ENCODE measurements around the gene CHDH.

CHDH gene

GRCh38 chr3:53850895-53851294, 4.7 kb upstream of the CHDH start:
- DNase-seq, result no peak

DNA sequence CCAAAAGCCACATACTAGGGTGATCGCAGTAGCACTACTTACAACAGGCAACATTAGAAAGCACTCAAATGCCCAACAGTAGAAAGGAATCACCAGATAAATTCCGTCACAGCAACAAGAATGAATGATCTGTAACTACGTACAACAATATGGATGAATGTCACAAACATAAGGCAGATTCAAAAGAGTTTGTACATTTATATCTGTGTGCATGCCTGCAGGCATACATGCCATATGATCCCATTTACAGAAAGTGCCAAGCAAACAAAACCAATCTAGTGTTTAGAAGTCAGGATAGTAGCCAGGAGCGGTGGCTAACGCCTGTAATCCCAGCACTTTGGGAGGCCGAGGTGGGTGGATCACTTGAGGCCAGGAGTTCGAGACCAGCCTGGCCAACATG, 3.7 kb upstream of the CHDH start:
- no peak for DNase-seq

DNA sequence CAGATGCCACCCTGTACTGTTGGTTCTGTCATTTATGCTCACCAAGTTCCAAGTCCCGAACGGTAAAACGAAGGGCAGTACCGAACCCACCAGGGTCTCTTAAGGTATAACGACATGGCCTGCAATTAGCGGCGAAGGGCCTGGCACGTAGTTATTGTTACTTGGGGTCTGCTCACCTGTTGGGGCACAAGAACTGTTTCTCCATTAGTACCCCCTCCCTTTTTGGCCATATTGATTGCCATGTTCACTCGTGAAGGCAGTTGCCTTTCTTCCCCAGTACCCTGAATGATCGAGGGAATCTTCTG, 584 bp upstream of the CHDH start:
- peak in 1 of 2 experiments; percentile 56 for DNase-seq

DNA sequence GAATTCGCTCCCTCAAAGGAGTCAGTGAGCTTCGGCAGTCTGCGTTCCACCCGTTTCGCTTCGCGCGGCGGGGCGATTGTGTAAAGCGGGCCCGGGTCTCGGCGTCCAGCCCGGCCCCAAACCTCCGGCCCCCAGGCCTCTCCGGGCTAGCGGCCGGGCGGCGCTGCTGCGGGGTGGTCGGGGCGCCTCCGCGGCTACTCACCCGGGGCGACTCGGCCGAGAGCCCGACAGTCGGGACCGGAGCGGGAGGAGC, 412 bp downstream of the CHDH start:
- DNase-seq, result no peak

DNA sequence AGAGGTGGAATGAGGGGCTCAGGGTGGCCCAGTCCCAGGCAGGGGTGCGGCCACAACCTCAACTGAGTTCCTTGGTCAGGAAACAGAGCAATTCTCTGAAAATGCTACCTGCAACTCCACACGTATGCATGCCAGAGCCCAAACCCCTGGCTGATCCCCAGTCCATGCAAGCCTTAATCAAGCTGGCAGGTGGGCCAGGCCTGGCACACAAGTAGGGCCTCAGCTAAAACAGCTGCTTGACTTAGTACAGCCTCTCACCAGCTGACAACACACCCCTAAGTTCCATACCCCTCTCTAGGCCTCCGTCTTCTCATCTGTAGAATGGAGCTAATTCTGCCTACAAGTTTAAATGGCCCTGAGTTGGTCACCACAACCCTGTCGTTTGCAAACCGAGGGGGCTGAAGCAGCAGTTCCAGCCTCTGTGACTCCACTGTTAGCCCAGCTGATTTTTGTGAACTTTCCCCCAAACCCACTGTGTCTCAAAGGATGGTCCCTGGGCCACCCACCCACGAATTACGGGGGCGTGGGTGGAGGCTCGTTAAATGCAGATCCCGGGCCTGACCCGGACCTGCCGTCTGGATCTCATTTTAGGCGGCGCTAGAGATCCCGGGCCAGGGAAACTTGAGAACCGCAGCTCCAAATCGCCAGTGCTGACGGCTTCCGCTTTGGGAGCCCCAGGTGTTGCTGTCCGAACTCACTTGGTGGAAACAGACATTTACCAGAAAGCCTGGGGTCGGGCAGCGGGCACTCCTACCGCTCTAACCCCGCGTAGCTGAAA, 927 bp downstream of the CHDH start:
- peak; percentile 20 to 76 for DNase-seq

- peak; percentile 32 to 56 for DNase-seq
These were observed 1.7 kb downstream of the CHDH start for GRCh38 chr3:53844262-53845102.

- DNase-seq, result peak in 1 of 2 experiments; percentile 69
These were observed 2.7 kb downstream of the CHDH start for GRCh38 chr3:53843195-53844177.

DNA sequence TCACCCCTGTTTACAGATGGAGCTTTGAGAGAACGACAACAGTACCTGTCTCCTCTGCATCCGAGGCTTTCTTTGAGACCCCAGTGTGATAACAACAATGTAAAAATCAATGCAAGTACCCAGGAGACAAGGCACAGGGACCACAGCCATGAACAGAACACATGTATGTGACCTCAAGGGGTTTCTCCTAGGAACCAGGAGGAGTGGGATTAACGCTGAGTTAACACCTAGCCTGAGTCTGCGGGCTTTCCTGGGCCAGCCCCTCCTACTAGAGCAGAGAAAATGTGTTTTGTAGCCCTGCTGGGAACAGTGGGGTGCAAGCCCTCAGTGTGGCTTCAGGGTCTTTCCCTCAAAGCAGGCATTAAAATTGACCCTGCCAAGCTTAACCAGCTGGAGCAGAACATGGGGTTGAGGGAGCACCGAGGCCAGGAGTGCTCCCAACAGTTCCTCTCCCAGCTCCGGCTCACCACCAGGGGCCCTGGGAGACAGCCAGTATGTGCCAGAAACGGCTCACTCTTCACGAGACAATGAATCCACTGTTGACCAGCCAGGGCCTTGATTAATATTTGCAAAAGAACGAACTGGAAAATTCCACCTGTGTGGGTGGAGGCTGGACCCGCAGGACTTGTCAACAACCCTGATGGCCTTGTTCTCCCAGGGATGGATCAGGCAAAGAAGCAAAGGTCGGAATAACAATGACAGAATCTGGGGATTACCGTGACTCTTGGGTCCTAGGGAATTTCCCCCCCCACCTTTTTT, 3.6 kb downstream of the CHDH start:
- DNase-seq, result peak; percentile 98

DNA sequence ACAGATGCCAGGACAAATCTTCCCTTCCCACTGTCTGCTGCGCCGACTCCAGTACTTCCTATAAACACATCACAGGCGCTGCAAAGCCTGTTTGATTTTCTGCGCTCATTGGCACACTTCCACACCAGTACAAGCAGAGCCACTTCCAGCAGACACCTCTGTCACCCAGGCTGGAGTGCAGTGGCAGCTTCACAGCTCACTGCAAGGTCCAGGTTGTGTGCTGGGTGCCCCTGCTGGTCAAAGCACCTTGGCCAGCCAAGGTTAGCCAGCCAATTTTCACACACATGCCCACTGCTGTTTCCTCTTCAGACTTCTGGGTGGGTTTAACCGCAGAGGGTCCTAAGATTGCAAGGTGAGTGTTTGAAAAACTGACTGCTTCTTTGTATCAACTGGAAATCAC, 4.9 kb downstream of the CHDH start:
- peak in 1 of 2 experiments; percentile 20 for DNase-seq

DNA sequence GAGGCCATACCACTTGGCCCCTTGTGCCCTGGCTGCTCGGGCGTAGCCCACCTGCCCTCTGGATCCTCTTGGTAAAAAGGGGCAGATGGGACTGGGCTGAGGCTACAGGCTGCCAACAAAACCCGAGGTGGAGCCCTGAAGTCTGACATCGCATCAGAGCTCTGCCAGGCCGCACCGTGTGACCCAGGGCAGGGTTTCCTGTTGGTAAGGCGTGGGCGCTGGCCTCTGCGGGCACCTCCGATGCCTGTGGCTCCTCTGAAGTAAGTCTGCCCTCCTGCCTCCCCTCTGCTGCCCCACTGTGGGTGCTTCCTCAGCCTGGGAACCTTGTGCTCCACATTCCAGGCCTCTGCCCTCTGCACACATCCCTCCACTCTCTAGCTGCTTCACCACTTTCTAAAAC, 8.9 kb downstream of the CHDH start:
- no peak for DNase-seq

DNA sequence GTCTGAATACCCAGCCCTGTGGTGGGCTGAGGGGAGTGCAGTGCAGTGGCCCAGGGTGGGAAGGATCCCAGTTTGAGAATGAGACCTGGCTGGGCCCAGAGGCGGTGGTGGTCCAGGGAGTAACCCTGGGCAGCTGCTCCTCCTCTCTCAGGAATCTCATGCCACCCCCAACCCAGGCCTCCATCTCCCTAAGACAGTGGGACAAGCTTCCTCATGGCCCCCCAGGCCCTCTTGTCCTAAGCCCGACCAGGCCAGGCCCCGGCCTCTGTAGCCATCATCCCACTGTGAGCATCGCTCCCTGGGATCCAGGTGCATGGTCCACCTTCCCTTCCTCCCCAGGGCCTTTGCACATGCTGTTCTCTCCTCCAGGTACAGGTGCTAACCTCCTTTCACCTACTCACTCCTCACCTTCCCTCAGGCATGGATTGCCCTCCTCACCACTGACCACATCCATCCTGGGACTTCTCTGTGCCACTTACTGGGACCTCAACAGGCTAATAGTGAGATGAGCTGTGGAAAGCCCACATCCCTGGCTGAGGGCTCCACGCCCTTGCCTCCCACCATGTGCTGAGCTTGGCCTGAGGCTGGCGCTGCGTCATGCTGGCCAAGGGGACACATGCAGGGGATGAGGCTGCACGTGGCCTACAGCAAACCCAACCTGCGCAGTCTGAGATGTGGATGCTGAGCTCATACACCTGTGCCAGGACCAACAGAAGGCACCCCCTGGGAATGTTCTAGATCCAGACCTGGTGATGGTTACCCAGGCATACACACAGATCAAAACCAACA, 9.9 kb downstream of the CHDH start:
- no peak for DNase-seq

GRCh38 chr3:53835257-53835656, 11.0 kb downstream of the CHDH start:
- no peak for DNase-seq

GRCh38 chr3:53834429-53835095, 11.7 kb downstream of the CHDH start:
- no peak for DNase-seq

- DNase-seq, result no peak
These were observed 12.5 kb downstream of the CHDH start for GRCh38 chr3:53833700-53834099.

GRCh38 chr3:53833053-53833645, 13.1 kb downstream of the CHDH start:
- DNase-seq, result peak in 1 of 2 experiments; percentile 61

GRCh38 chr3:53830944-53831343, 15.3 kb downstream of the CHDH start:
- no peak for DNase-seq

- DNase-seq, result no peak
These were observed 16.6 kb downstream of the CHDH start for GRCh38 chr3:53829605-53830004.

DNA sequence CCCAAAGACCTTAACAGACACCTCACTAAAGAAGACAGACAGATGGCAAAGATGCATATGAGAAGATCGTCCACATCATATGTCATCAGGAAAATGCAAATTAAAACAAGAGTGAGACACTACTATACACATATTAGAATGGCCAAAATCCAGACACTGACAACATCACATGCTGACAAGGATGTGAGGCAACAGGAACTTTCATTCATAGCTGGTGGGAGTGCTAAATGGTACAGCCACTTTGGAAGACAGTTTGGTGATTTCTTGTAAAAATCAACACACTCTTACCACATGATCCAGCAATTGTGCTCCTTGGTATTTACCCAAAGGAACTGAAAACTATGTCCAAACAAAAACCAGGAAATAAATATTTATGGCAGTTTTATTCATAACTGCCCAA, 17.6 kb downstream of the CHDH start:
- no peak for DNase-seq

GRCh38 chr3:53826048-53826447, 20.2 kb downstream of the CHDH start:
- DNase-seq, result no peak

GRCh38 chr3:53824795-53825194, 21.4 kb downstream of the CHDH start:
- no peak for DNase-seq
